CD4-positive, alpha-beta T cell treated with Interleukin-2 at 100 ng/mL for 4 hours (primary cell): ENCODE measurements around the gene FRMPD2.
"Not testable (repeated sequence)": the region's sequence is repeated elsewhere in the genome, so short reads cannot be mapped to it uniquely, and the experiment has no call there.

Source experiments
- DNase-seq: peaks from one replicate; pipeline ENCODE4 v3.0.0-alpha.2; 2020; ENCODE audit warnings: low spot score

Gene FRMPD2

GRCh38 chr10:48252354-48252650 is 22.2 kb downstream of the FRMPD2 start:
- DNase-seq = no peak

- DNase-seq = no peak
Measured at GRCh38 chr10:48251525-48252353, 22.8 kb downstream of the FRMPD2 start.

DNA sequence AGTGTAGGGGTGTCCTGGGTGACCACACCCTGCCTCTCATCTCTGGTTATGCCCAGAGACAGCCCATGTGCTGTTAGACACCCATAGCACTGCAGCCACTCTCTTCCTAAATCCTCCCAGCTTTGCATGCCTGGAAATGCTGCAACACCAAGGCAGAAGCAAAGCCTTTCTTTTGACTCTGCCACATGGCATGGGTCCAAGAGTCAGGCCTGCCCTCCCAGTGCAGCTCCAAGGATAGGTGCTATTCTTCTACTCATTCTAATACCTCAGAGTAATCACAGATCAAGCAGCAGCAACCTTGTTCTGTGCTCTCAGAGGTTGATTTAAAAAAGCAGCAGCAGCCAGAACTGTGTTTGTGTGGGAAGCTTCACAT is 23.4 kb downstream of the FRMPD2 start:
- no peak for DNase-seq

- no peak for DNase-seq
Measured at GRCh38 chr10:48249763-48250351, 24.6 kb downstream of the FRMPD2 start.

DNA sequence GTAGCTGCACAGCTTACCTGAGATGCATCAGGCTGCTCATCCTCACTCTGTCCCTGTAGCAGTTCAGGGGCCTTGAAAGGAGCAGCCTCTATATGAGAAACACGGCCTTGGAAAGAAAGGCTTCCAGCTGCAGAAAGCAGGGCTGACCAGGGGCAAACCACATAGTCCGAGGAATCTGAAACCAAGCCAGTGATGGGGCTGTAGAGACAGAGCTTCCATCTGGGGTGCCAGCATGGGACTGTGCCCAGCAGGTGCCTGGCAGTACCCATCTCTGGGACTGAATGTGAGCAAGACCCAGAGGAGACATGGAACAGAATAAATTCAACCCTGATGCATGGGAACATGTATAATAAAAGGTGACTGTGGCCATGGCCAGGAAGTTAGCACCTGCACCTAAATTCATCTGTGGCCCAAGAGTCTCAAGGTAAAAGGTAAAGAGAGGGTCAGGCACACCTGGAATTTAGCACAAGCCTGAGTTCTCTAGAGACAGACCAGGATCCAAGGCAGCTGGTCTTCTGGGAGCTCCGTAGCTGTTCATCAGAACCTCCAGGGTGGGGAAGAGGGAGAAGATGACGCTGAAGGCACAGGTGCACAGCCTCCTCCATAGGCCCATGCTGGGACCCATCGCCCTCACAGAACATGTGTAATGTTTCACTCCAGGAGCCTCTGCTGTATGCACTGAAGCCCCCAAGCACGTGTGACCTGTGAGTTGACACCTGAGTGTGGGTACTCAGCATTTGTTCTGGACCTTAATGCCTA is 25.3 kb downstream of the FRMPD2 start:
- DNase-seq = no peak

- DNase-seq = no peak
Measured at GRCh38 chr10:48248462-48248861, 26.0 kb downstream of the FRMPD2 start.

GRCh38 chr10:48247680-48248079 is 26.8 kb downstream of the FRMPD2 start:
- DNase-seq = no peak

DNA sequence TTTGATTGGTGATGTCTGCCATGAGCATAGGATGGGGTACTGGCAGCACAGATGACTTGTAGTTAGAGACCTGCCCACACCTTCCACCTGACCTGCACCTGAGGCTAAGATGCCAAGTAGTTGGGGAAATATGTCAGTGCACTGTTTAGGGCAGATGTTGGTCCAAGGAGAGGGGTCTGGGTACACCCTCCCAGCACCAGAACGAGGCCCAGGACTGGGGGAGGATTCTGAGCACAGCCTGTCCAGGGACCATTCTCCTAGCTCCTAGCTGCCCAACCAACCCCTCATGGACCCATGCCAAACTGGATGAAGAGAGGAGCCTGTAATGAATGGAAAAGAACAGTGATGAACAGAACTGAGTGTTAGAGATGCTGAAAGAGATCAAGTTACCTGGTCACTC is 28.0 kb downstream of the FRMPD2 start:
- DNase-seq = no peak

DNA sequence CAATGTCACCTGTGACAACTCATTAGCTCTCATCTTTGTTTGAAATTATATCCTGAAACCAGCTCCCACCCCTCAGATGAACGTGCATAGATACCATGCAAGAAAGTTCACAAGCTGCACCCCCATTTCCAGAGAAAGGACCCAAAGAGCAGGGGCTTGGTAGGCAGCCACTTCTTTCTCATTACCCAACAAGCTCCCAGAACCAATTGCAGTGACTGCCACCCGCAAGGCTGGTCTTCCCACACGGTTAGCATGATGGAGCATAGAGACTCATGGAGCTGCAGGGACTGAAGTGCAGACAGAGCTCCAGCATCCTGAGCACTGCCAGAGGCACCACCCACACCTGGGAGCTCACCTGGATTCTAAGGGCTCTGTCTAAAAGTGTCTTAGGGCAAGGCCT is 28.5 kb downstream of the FRMPD2 start:
- DNase-seq = no peak

DNA sequence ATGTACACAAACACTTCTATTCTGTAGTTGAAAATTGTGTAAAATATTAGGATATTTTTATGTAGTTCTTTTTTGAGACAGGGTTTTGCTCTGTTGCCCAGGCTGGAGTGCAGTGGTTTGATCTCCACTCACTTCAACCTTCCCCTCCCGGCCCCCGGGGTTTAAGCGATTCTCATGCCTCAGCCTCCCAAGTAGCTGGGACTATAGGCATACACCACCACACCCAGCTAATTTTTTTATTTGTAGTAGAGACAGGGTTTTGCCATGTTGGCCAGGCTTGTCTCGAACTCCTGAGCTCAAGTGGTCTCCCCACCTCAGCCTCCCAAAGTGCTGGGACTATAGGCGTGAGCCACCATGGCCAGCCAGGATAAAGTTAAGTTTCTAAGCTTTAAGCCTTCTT is 30.6 kb downstream of the FRMPD2 start:
- DNase-seq = not testable (repeated sequence)

- DNase-seq = no peak
Measured at GRCh38 chr10:48243487-48243886, 31.0 kb downstream of the FRMPD2 start.

DNA sequence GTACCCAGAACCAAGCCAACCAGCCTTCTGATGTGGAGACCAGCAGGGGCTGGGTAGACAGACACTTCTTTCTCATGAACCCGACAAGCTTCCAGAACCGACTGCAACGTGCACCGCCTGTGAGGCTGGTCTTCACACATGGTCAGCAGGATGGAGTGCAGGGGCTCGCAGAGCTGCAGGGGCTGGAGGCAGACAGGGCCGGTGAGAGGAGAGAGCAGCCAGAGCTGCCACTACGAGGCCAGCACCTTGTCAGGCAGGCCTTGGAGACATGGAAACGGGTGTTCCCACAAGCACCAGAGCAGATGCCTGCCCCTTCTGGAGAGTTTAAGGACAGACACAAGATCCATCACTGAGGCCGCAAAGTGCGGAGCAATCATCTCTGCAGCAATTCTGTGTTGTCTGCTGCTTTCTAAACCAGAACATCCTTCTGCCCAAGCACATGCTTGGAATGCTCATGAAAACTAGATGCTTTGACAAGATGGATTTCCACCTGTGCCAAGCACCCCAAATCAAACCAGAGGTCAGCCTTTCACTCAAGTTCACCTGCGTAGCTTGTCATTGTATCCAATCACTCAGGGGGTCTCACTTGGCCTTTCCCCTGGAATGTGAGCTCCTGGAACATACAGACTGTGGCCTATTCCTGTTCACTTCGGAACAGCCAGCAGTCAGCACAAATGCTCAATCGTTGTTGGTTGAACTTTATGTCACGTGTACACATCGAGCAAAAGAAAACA is 32.2 kb downstream of the FRMPD2 start:
- DNase-seq = no peak

DNA sequence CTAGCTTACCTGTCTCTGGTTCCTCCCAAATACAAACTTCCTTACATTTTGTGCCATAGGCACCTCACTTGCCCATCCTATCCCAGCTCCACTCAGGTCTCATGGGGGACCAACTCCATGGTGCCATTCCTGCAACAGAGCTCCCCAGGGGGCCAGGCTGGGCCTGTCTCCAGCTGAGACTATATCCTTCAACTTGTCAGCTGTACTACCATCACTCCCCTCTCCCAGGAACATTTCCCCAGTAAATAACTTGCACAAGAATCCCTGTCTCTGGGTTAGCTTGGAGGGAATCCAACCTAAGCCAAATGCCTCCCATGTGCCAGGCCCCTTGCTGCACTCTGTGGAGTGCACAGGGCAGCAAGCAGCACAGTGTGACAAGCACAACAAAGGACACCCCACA is 33.2 kb downstream of the FRMPD2 start:
- no peak for DNase-seq

DNA sequence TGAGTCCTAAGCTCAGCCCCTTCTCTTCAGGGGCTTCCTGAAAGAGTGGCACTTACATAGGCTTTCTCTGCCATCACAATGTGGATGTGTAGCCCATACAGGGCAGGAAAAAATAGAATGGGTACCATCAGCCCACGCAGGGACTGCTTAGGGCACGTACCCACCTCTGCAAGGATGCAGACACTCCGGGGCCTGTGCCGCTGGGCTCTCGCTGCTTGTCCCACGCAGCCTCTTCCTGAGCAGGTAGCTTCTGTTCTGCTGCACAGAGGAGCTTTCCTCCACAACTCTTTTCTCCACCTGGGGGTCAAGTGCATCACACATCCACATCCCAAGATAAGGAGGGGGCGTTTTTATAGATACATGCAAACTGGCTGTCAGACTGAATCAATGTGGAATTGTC is 34.3 kb downstream of the FRMPD2 start:
- DNase-seq = no peak

DNA sequence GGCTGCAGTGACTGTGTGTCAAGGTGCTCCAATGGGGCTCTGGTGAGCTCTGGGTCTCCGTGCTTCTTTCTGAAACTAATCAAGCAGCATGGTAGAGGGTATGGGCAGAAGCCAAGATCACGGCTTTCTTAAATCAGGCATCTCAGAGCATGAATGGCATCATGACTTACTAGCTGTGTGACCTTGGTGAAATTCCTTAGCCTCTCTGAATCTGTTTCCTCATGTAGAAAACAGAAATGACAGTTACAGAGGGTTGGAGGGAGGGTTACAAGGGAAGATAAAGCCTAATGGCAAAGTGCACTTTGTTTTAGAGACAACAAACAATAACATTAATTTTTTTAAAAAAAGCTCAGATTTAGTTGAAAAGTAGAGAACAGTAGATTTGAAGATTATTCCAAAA is 34.9 kb downstream of the FRMPD2 start:
- no peak for DNase-seq

- DNase-seq = no peak
Measured at GRCh38 chr10:48238826-48239520, 35.5 kb downstream of the FRMPD2 start.

DNA sequence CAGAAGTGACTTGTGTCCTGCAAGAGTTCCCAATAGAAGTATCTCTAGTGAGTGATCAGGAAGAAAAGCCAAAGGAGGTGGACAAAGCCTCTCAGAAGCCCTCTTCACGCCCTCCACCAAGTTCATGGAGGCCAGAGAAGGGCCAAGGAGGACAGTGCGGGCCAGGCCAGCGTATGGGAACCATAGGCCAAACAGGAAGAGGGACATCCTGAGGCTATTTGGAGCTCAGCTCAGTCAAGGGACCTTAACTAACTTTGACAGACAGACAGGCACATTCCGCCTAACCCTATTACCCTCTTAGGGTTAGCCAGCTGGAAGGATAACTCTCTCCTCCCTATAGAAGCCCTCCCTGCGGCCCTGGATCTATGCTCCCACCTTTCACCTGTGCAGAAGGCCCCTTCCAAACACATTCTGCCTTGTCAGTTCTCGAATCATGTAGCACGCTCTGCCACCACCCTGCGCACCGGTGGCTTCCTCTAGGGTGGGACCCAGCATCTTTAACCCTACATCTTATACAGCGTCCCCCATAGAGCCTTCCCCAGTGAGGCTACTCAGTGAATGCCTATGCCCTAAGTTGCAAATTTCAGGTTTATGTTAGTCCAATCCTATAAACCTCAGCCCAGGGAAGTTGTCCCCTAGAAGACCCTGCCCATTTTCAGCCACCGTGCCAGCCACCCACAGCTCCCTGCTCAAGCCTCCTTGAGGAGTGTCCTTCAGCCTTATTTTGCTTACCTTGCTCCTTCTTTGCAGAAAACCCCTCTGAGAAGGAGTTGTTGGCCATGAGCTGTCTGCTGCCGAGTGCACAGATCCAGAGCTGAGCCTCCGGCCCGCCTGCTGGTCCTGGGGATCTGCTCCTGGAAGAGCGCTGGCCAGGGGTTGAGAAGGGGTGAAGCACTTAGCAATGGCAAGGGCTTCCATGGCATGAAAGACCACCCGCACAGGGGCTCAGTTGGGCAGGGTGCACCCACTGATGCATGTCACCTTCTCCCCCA is 36.9 kb downstream of the FRMPD2 start:
- DNase-seq = no peak

- no peak for DNase-seq
Measured at GRCh38 chr10:48236199-48236621, 38.3 kb downstream of the FRMPD2 start.

GRCh38 chr10:48235501-48235900 is 39.0 kb downstream of the FRMPD2 start:
- no peak for DNase-seq

DNA sequence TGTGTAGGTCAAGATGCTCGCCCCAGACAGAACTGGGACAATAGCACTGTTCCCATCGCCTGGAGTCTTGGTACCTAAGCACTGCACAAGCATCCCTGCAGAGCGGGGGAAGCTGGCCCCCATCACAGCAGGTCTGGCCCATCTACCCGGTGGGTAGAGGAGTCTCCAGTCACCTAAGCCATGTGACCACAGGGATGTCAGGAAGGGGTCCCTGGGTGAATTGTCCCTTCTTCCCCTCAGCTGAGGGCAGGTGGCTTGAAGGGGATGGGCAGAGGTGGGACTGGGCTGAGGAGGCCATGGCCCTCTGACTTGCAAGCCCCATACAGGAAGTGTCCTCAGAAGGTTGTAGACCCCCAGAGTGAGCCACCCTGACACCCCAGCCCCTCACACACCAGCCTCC is 39.7 kb downstream of the FRMPD2 start:
- no peak for DNase-seq

DNA sequence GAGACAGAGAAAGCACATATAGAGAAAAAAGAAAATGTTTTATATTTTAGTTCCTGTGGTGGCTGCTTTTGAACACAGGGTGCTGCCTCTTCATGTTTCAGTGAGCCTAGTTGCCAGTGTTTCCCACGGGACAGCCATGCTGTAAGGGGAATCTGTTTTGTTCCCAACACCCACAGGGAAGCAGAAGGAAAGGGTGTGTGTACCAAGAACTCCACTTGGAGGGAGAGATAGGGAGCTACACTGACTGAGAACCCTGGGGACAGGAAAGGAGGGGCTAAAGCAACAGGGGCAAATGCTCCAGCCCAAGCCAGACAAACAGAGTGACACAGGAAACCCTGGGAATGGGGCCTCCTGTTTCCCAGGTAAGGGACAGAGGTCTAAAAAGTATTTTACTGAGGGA is 40.2 kb downstream of the FRMPD2 start:
- no peak for DNase-seq
